NT2/D1 (cell line): ENCODE measurements around the gene RASD1.

ENCODE experiments used
- DNase-seq: peaks from one replicate; pipeline ENCODE4 v3.0.0-alpha.2; 2011; ENCODE audit warnings: low read depth, low spot score
- H3K27me3 ChIP-seq: 2 replicates; pipeline ENCODE4 v1.6.0; 2011; ENCODE audit warnings: mild to moderate bottlenecking; ENCODE audit not compliant: insufficient read length, insufficient read depth
- H3K36me3 ChIP-seq: 2 replicates; pipeline ENCODE4 v1.6.1; 2011; ENCODE audit warnings: mild to moderate bottlenecking, low read length, mixed read lengths; ENCODE audit not compliant: insufficient read depth, insufficient read length
- H3K4me1 ChIP-seq: 2 replicates; pipeline ENCODE4 v1.5.1; 2011; ENCODE audit not compliant: insufficient read depth, insufficient read length
- H3K4me3 ChIP-seq: 2 replicates; pipeline ENCODE4 v1.5.1; 2011; ENCODE audit warnings: low read depth; ENCODE audit not compliant: insufficient read length
- H3K9ac ChIP-seq: 2 replicates; pipeline ENCODE4 v1.6.0; 2011; ENCODE audit warnings: low read depth; ENCODE audit not compliant: insufficient read length
- H3K9me3 ChIP-seq: 2 replicates; pipeline ENCODE4 v1.5.1; 2011; ENCODE audit warnings: mild to moderate bottlenecking, low read length; ENCODE audit not compliant: insufficient read depth
- SUZ12 ChIP-seq: IDR thresholded peaks from 2 replicates; pipeline ENCODE4 v1.6.1; 2011; ENCODE audit not compliant: insufficient read length, insufficient read depth; ENCODE audit errors: extremely low read depth
- YY1 ChIP-seq: IDR thresholded peaks from 2 replicates; pipeline ENCODE4 v1.6.1; 2011; ENCODE audit not compliant: insufficient read length, insufficient read depth
- ZNF274 ChIP-seq: IDR thresholded peaks from 2 replicates; pipeline ENCODE4 v1.6.1; 2011; ENCODE audit warnings: mild to moderate bottlenecking, low read depth, low read length

RASD1 gene

GRCh38 chr17:17511881-17512858 is 16.0 kb upstream of the RASD1 start:
- H3K4me3 ChIP-seq = no peak overlapping the region
- no peak for DNase-seq
- peak overlapping the region; percentile 23 for H3K9ac ChIP-seq
- no peaks in the 10 kb centered on the region for H3K9me3 ChIP-seq
- TF ChIP-seq YY1 (no peak), SUZ12 (no peak)
- peaks cover 30% of the 10 kb centered on the region for H3K4me1 ChIP-seq
- no peaks in the 10 kb centered on the region for H3K27me3 ChIP-seq
- no peaks in the 10 kb centered on the region for H3K36me3 ChIP-seq

GRCh38 chr17:17511293-17511741 is 15.1 kb upstream of the RASD1 start:
- Histone ChIP-seq H3K36me3 (no peaks in the 10 kb centered on the region), H3K9me3 (no peaks in the 10 kb centered on the region), H3K4me1 (peaks cover 23% of the 10 kb centered on the region), H3K9ac (no peak overlapping the region), H3K27me3 (no peaks in the 10 kb centered on the region), H3K4me3 (no peak overlapping the region)
- DNase-seq = no peak
- no peak for TF ChIP-seq SUZ12
- TF ChIP-seq YY1 = no peak
- no peak for TF ChIP-seq ZNF274

GRCh38 chr17:17510456-17511292 is 14.5 kb upstream of the RASD1 start:
- H3K9me3 ChIP-seq = no peaks in the 10 kb centered on the region
- no peak for TF ChIP-seq YY1
- TF ChIP-seq SUZ12 = no peak
- TF ChIP-seq ZNF274 = no peak
- H3K36me3 ChIP-seq = no peaks in the 10 kb centered on the region
- H3K4me3 ChIP-seq = no peak overlapping the region
- DNase-seq = no peak
- peaks cover 19% of the 10 kb centered on the region for H3K4me1 ChIP-seq
- H3K9ac ChIP-seq = no peak overlapping the region
- H3K27me3 ChIP-seq = no peaks in the 10 kb centered on the region

GRCh38 chr17:17509601-17510425 is 13.6 kb upstream of the RASD1 start:
- no peak for TF ChIP-seq ZNF274
- no peak for TF ChIP-seq YY1
- TF ChIP-seq SUZ12 = no peak
- DNase-seq = no peak
- no peaks in the 10 kb centered on the region for H3K9me3 ChIP-seq
- H3K27me3 ChIP-seq = no peaks in the 10 kb centered on the region
- no peaks in the 10 kb centered on the region for H3K36me3 ChIP-seq
- H3K4me3 ChIP-seq = no peak overlapping the region
- H3K4me1 ChIP-seq = peaks cover 20% of the 10 kb centered on the region
- H3K9ac ChIP-seq = no peak overlapping the region

GRCh38 chr17:17508646-17509591 is 12.7 kb upstream of the RASD1 start:
- Histone ChIP-seq H3K9me3 (no peaks in the 10 kb centered on the region), H3K4me3 (no peak overlapping the region), H3K4me1 (peaks cover 14% of the 10 kb centered on the region), H3K36me3 (no peaks in the 10 kb centered on the region), H3K27me3 (no peaks in the 10 kb centered on the region), H3K9ac (no peak overlapping the region)
- DNase-seq = no peak
- TF ChIP-seq SUZ12 = no peak
- TF ChIP-seq ZNF274 = no peak
- no peak for TF ChIP-seq YY1

GRCh38 chr17:17508019-17508535 is 11.9 kb upstream of the RASD1 start:
- Histone ChIP-seq H3K9ac (no peak overlapping the region), H3K36me3 (no peaks in the 10 kb centered on the region), H3K4me1 (peaks cover 17% of the 10 kb centered on the region)

More at GRCh38 chr17:17508019-17508535, 11.9 kb upstream of the RASD1 start:
- DNase-seq = no peak
- Histone ChIP-seq H3K27me3 (no peaks in the 10 kb centered on the region), H3K4me3 (no peak overlapping the region), H3K9me3 (no peaks in the 10 kb centered on the region)
- TF ChIP-seq SUZ12 = no peak
- no peak for TF ChIP-seq YY1
- no peak for TF ChIP-seq ZNF274
